ENCODE data around the gene DHDDS. TPM values are rescaled to one million over a fixed set of nuclear protein-coding genes. Genes with fewer than 3 reads are reported as not detected.

Gene DHDDS
- total and polyA plus RNA-seq, 2 of the 13 experiments (the other 11 are each of a cell fraction or from before 2014, with no cell fraction given) = 18.9 to 28.3 TPM

- TF ChIP-seq, protein P1, sequence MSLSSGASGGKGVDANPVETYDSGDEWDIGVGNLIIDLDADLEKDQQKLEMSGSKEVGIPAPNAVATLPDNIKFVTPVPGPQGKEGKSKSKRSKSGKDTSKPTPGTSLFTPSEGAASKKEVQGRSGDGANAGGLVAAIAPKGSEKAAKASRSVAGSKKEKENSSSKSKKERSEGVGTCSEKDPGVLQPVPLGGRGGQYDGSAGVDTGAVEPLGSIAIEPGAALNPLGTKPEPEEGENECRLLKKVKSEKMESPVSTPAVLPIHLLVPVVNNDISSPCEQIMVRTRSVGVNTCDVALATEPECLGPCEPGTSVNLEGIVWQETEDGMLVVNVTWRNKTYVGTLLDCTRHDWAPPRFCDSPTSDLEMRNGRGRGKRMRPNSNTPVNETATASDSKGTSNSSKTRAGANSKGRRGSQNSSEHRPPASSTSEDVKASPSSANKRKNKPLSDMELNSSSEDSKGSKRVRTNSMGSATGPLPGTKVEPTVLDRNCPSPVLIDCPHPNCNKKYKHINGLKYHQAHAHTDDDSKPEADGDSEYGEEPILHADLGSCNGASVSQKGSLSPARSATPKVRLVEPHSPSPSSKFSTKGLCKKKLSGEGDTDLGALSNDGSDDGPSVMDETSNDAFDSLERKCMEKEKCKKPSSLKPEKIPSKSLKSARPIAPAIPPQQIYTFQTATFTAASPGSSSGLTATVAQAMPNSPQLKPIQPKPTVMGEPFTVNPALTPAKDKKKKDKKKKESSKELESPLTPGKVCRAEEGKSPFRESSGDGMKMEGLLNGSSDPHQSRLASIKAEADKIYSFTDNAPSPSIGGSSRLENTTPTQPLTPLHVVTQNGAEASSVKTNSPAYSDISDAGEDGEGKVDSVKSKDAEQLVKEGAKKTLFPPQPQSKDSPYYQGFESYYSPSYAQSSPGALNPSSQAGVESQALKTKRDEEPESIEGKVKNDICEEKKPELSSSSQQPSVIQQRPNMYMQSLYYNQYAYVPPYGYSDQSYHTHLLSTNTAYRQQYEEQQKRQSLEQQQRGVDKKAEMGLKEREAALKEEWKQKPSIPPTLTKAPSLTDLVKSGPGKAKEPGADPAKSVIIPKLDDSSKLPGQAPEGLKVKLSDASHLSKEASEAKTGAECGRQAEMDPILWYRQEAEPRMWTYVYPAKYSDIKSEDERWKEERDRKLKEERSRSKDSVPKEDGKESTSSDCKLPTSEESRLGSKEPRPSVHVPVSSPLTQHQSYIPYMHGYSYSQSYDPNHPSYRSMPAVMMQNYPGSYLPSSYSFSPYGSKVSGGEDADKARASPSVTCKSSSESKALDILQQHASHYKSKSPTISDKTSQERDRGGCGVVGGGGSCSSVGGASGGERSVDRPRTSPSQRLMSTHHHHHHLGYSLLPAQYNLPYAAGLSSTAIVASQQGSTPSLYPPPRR (CRISPR knock-in tag; IDR thresholded peaks at IDR 0.05; ENCODE audit: borderline replicate concordance) = no peak
- TF ChIP-seq U2AF1 (optimal IDR thresholded peaks at IDR 0.05; ENCODE audit: low read depth, low read length) (no peak), GATAD1 (CRISPR knock-in tag; IDR thresholded peaks at IDR 0.05) (no peak), ZNF468 (CRISPR knock-in tag; IDR thresholded peaks at IDR 0.05) (no peak)
Observed at GRCh38 chr1:26411624-26412074, 20.5 kb upstream of the DHDDS start (continued).

GRCh38 chr1:26412180-26412840, 19.8 kb upstream of the DHDDS start:
- DNase-seq (ENCODE audit: low spot score) (no peak), ATAC-seq (no peak), FAIRE-seq (no peak)
- no peak overlapping the region for H3K9ac ChIP-seq (ENCODE audit: insufficient read depth, low read depth, low read length)
- in situ Hi-C loops (cut with HindIII; ENCODE audit: extremely low pct_ligation_motif_present, low pct_unique_long_range_greater_than_20kb) = no loop called here
- intact Hi-C loops (cut with micrococcal nuclease; ENCODE audit: unreplicated experiment) = no loop called here
- BruUV-seq (replicated peaks) = no TSS peak
- H3K4me3 ChIP-seq (replicated peaks in 1 of 3; ENCODE audit: insufficient read depth in 1 of 3, low read depth in 2 of 3, low read length in 3 of 3) = no peak overlapping the region
- POLR2A ChIA-PET = interaction anchor here (0.8 kb wide), 1 partner anchor 20 kb away, joined by 3 read pairs; the partner anchor contains the start of gene DHDDS
- H3K4me1 ChIP-seq (ENCODE audit: insufficient read depth, low read length) = peaks cover 17% of the 10 kb centered on the region
- no peaks in the 10 kb centered on the region for H3K36me3 ChIP-seq (replicated peaks in 1 of 2; ENCODE audit: control insufficient read depth in 1 of 2, insufficient read depth in 2 of 2, low read length in 2 of 2)
- H3K27me3 ChIP-seq (ENCODE audit: control insufficient read depth in 1 of 2, insufficient read depth in 2 of 2, low read length in 2 of 2) = peaks cover 7 to 32% of the 10 kb centered on the region in 2 experiments; a peak in 4 of 5 replicates
- no peaks in the 10 kb centered on the region for H4K20me1 ChIP-seq (ENCODE audit: insufficient read depth, low read length)
- no peak overlapping the region for H3K27ac ChIP-seq (ENCODE audit: extremely low read length, insufficient read depth, low read length)
- H3K79me2 ChIP-seq (ENCODE audit: insufficient read depth, low read length) = no peaks in the 10 kb centered on the region
- CTCF ChIA-PET (ENCODE audit: low intra/inter-chr PET ratio, low total read pairs) = no interaction called here
- 31% methylated on average over 9 of the region's 9 CpGs for WGBS (ENCODE audit: low lambda C conversion rate)
- no peak overlapping the region for H2AFZ ChIP-seq (ENCODE audit: low read length)
- H3K9me3 ChIP-seq (ENCODE audit: low read length) = no peaks in the 10 kb centered on the region
- H3K4me2 ChIP-seq (ENCODE audit: low read depth, low read length) = no peak overlapping the region
- TF ChIP-seq SETDB1 (CRISPR knock-in tag; IDR thresholded peaks at IDR 0.05; ENCODE audit: borderline replicate concordance) (no peak), ATAD3A (CRISPR knock-in tag; IDR thresholded peaks at IDR 0.05) (no peak)
- TF ChIP-seq, protein P2, sequence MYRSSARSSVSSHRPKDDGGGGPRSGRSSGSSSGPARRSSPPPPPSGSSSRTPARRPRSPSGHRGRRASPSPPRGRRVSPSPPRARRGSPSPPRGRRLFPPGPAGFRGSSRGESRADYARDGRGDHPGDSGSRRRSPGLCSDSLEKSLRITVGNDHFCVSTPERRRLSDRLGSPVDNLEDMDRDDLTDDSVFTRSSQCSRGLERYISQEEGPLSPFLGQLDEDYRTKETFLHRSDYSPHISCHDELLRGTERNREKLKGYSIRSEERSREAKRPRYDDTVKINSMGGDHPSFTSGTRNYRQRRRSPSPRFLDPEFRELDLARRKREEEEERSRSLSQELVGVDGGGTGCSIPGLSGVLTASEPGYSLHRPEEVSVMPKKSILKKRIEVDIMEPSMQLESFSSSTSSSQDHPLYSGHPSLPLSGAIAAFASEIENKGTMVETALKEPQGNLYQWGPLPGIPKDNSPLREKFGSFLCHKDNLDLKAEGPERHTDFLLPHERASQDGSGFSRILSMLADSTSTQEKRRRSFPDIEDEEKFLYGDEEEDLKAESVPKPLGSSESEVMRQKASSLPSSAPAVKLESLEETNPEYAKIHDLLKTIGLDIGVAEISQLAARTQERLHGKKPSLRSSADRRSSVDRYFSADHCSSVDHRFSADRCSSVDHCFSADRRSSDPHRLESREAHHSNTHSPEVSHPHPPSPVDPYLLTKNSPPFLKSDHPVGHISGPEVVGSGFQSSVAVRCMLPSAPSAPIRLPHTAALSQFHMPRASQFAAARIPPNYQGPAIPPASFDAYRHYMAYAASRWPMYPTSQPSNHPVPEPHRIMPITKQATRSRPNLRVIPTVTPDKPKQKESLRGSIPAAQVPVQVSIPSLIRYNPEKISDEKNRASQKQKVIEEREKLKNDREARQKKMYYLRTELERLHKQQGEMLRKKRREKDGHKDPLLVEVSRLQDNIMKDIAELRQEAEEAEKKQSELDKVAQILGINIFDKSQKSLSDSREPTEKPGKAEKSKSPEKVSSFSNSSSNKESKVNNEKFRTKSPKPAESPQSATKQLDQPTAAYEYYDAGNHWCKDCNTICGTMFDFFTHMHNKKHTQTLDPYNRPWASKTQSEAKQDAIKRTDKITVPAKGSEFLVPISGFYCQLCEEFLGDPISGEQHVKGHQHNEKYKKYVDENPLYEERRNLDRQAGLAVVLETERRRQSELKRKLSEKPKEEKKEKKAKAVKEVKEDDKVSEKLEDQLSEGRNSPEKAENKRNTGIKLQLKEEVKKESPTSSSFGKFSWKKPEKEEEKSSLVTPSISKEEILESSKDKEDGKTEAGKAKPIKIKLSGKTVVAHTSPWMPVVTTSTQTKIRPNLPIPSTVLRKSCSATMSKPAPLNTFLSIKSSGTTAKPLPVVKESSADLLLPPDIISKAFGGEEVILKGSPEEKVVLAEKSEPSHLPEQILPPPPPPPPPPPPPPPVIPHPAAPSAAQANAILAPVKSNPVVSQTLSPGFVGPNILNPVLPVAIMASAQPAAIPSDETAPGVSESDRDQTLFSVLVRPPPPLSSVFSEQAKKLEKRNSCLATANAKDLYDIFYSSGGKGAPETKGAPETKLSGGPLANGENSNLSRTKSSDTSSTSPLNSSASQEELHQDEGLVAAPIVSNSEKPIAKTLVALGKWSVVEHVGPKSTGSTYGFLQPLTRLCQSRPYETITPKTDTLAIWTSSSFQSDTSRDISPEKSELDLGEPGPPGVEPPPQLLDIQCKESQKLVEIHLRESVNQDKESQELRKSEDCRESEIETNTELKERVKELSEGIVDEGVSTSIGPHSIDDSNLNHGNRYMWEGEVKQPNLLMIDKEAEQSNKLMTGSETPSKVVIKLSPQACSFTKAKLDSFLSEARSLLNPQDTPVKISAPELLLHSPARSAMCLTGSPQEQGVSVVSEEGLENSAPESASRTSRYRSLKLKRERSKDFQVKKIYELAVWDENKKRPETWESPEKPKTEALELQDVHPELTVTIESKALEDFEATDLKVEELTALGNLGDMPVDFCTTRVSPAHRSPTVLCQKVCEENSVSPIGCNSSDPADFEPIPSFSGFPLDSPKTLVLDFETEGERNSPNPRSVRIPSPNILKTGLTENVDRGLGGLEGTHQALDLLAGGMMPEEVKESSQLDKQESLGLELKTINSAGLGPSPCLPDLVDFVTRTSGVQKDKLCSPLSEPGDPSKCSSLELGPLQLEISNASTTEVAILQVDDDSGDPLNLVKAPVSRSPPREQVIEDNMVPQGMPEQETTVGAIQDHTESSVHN (CRISPR knock-in tag; IDR thresholded peaks at IDR 0.05) = no peak
